ENCODE data around the gene PCSK6.

Gene PCSK6

GRCh38 chr15:101488300-101489164, 975 bp downstream of the PCSK6 start:
- TF ChIP-seq CTCF (conservative IDR thresholded peaks at IDR 0.05; ENCODE audit: low read depth, low read length): no peak
- H3K4me3 ChIP-seq (ENCODE audit: low read depth, low read length): no peak overlapping the region
- DNase-seq (ENCODE audit: low read depth): no peak

- TF ChIP-seq CTCF (conservative IDR thresholded peaks at IDR 0.05; ENCODE audit: low read depth, low read length): no peak
- H3K4me3 ChIP-seq (ENCODE audit: low read depth, low read length): no peak overlapping the region
- no peak for DNase-seq (ENCODE audit: low read depth)
Observed at GRCh38 chr15:101486696-101487459, 2.6 kb downstream of the PCSK6 start.

GRCh38 chr15:101483462-101483861, 6.0 kb downstream of the PCSK6 start:
- no peak for DNase-seq (ENCODE audit: low read depth)
- no peak for TF ChIP-seq CTCF (conservative IDR thresholded peaks at IDR 0.05; ENCODE audit: low read depth, low read length)
- H3K4me3 ChIP-seq (ENCODE audit: low read depth, low read length): no peak overlapping the region

- TF ChIP-seq CTCF (conservative IDR thresholded peaks at IDR 0.05; ENCODE audit: low read depth, low read length): no peak
- no peak for DNase-seq (ENCODE audit: low read depth)
- H3K4me3 ChIP-seq (ENCODE audit: low read depth, low read length): no peak overlapping the region
Observed at GRCh38 chr15:101482526-101483371, 6.8 kb downstream of the PCSK6 start.

- no peak for TF ChIP-seq CTCF (conservative IDR thresholded peaks at IDR 0.05; ENCODE audit: low read depth, low read length)
- DNase-seq (ENCODE audit: low read depth): no peak
- no peak overlapping the region for H3K4me3 ChIP-seq (ENCODE audit: low read depth, low read length)
Observed at GRCh38 chr15:101481917-101482525, 7.5 kb downstream of the PCSK6 start.

- H3K4me3 ChIP-seq (ENCODE audit: low read depth, low read length): no peak overlapping the region
- no peak for TF ChIP-seq CTCF (conservative IDR thresholded peaks at IDR 0.05; ENCODE audit: low read depth, low read length)
- DNase-seq (ENCODE audit: low read depth): no peak
Observed at GRCh38 chr15:101481381-101481705, 8.2 kb downstream of the PCSK6 start.
